Measurements from ENCODE around the gene FAM227B.
A peak's percentile ranks its signal among the peaks of the same experiment; 100 is the strongest.
"Not testable (repeated sequence)": the region's sequence is repeated elsewhere in the genome, so short reads cannot be mapped to it uniquely, and the experiment has no call there.

The FAM227B gene

GRCh38 chr15:49366496-49366895, 254.1 kb downstream of the FAM227B start:
- Mint-ChIP-seq H3K27ac (no peak overlapping the region), H3K27me3 (no peaks in the 10 kb centered on the region), H3K4me1 (ENCODE audit: low read depth) (no peaks in the 10 kb centered on the region), H3K36me3 (ENCODE audit: low read depth) (no peaks in the 10 kb centered on the region), H3K9me3 (peaks cover 10% of the 10 kb centered on the region), H3K4me3 (no peak overlapping the region)

DNA sequence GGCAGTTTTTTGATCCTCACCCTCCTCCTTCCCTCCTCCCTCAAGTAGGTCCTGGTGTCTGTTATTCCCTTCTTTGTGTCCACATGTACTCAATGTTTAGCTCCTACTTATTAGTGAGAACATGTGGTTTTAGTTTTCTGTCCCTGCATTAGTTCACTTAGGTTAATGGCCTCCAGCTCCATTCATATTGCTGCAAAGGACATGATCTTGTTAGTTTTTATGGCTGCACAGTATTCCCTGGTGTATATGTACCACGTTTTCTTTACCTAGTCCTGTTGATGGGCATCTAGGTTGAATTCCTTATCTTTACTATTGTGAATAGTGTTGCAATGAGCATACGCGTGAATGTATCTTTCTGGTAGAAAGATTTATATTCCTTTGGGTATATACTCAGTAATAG, 259.2 kb downstream of the FAM227B start:
- Mint-ChIP-seq H3K27me3 (no peaks in the 10 kb centered on the region), H3K4me3 (no peak overlapping the region), H3K27ac (no peak overlapping the region), H3K9me3 (peaks cover 12% of the 10 kb centered on the region), H3K36me3 (ENCODE audit: low read depth) (no peaks in the 10 kb centered on the region), H3K4me1 (ENCODE audit: low read depth) (no peaks in the 10 kb centered on the region)

DNA sequence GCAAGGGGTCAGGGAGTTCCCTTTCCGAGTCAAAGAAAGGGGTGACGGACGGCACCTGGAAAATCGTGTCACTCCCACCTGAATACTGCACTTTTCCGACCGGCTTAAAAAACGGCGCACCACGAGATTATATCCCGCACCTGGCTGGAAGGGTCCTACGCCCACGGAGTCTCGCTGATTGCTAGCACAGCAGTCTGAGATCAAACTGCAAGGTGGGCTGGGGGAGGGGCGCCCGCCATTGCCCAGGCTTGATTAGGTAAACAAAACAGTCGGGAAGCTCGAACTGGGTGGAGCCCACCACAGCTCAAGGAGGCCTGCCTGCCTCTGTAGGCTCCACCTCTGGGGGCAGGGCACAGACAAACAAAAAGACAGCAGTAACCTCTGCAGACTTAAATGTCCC, 266.2 kb downstream of the FAM227B start:
- not testable (repeated sequence) for H3K36me3 Mint-ChIP-seq (ENCODE audit: low read depth); H3K4me3 Mint-ChIP-seq; H3K4me1 Mint-ChIP-seq (ENCODE audit: low read depth); H3K27ac Mint-ChIP-seq; H3K27me3 Mint-ChIP-seq
- peaks cover 15% of the 10 kb centered on the region for H3K9me3 Mint-ChIP-seq

DNA sequence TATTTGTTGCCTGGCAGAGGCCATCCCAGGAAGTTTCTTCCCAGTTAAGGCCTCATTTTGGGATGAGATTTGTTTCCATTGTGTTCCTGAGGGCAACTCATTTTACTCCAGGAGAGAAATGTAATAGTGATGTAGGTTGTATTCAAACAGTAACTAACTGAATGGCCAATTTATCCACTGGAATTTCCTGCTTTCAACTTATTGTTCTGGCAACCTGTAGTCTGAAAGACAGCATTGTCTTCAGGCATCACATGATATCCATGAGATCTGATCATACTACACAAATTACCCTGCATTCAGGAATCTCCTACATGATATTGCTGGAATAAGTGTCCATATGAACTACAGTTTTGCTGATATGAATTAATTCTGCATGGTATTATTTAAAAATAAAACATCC, 277.1 kb downstream of the FAM227B start:
- Mint-ChIP-seq H3K4me3 (no peak overlapping the region), H3K36me3 (ENCODE audit: low read depth) (peaks cover 31% of the 10 kb centered on the region), H3K27ac (no peak overlapping the region), H3K27me3 (no peaks in the 10 kb centered on the region), H3K4me1 (ENCODE audit: low read depth) (no peaks in the 10 kb centered on the region), H3K9me3 (peaks cover 14% of the 10 kb centered on the region)

GRCh38 chr15:49339656-49340055, 281.0 kb downstream of the FAM227B start:
- peaks cover 8% of the 10 kb centered on the region for H3K9me3 Mint-ChIP-seq
- H3K36me3 Mint-ChIP-seq (ENCODE audit: low read depth): peaks cover 41% of the 10 kb centered on the region
- H3K4me3 Mint-ChIP-seq: no peak overlapping the region

GRCh38 chr15:49331951-49332350, 288.7 kb downstream of the FAM227B start:
- H3K4me1 Mint-ChIP-seq (ENCODE audit: low read depth): no peaks in the 10 kb centered on the region
- no peak overlapping the region for H3K27ac Mint-ChIP-seq
- no peaks in the 10 kb centered on the region for H3K9me3 Mint-ChIP-seq
- no peak overlapping the region for H3K4me3 Mint-ChIP-seq
- H3K27me3 Mint-ChIP-seq: no peaks in the 10 kb centered on the region
- H3K36me3 Mint-ChIP-seq (ENCODE audit: low read depth): peaks cover 27% of the 10 kb centered on the region

More at GRCh38 chr15:49339656-49340055, 281.0 kb downstream of the FAM227B start:
- H3K4me1 Mint-ChIP-seq (ENCODE audit: low read depth): no peaks in the 10 kb centered on the region
- no peaks in the 10 kb centered on the region for H3K27me3 Mint-ChIP-seq
- H3K27ac Mint-ChIP-seq: no peak overlapping the region

DNA sequence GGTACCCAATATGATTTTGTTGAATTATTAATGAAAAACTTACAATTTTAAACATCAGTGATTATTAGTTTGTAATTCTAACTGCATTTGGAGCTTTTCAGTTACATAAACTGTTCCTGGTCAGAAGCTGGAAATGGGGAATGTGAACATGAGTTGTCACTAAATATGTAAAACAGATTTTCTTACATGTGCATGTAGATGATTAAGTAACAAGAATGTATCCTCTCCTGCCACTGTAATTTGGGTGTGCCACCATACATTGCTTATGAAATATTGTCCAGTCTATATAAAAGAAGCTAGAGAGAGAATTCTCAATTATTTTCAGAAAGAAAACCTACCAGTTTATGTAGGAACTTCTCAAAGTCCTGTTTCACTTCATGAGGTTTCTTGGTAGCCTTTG, 289.2 kb downstream of the FAM227B start:
- Mint-ChIP-seq H3K4me3 (no peak overlapping the region), H3K9me3 (no peaks in the 10 kb centered on the region), H3K4me1 (ENCODE audit: low read depth) (no peaks in the 10 kb centered on the region), H3K27me3 (no peaks in the 10 kb centered on the region), H3K27ac (no peak overlapping the region), H3K36me3 (ENCODE audit: low read depth) (peaks cover 24% of the 10 kb centered on the region)

DNA sequence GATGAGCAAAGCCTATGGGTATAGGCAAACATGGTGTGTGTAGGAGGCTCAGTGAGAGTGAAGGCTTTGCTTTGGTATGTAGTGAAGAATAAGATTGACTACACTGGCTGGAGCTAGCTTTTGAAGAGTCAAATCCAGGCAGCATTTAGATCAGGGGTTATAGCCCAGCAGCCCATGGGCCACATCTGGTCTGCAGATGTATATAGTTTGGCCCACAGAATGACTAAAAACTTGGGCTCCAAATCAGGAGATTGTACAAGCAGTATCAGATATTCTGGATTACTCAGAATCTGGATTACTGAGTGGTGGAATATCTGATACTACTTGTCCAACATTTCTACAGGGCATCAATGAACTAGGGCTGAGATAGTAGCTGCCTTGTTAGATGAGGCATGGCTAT, 290.5 kb downstream of the FAM227B start:
- no peaks in the 10 kb centered on the region for H3K27me3 Mint-ChIP-seq
- no peak overlapping the region for H3K27ac Mint-ChIP-seq
- no peak overlapping the region for H3K4me3 Mint-ChIP-seq
- H3K9me3 Mint-ChIP-seq: no peaks in the 10 kb centered on the region
- H3K4me1 Mint-ChIP-seq (ENCODE audit: low read depth): no peaks in the 10 kb centered on the region
- H3K36me3 Mint-ChIP-seq (ENCODE audit: low read depth): peaks cover 24% of the 10 kb centered on the region

DNA sequence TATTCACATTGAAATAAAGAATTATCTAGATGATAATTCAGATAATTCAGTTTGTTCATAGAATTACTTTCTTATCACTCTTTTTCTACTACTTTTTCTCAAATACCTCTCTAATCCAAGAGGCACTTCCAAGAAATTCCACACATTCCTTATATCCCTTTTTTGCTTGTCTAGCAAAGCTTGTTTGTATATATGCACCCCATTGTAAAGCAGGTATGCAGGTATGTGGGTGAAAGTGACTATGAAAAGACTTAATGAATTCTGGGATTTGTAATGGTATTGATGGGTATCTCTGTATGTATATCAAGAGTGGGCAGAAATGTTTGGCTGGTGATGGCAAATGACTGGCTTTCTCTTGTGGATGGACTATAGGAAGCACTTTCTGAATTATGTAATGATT, 291.7 kb downstream of the FAM227B start:
- Mint-ChIP-seq H3K27me3 (no peaks in the 10 kb centered on the region), H3K27ac (no peak overlapping the region), H3K36me3 (ENCODE audit: low read depth) (peaks cover 24% of the 10 kb centered on the region), H3K4me1 (ENCODE audit: low read depth) (no peaks in the 10 kb centered on the region), H3K4me3 (no peak overlapping the region), H3K9me3 (no peaks in the 10 kb centered on the region)

DNA sequence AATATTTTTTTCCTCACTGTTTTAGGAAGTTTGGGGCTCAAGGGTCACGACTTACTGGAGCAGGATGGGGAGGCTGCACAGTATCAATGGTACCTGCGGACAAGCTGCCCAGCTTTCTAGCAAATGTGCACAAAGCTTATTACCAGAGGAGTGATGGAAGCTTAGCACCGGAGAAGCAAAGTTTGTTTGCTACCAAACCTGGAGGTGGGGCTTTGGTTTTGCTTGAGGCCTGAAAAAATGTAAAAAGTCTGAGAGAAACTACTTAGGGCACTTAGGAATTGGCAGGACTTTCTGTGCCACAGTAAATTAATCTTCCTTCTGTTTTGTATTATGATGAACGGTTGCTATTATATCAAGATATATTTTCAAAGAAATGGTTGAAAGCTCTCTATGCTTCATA, 292.7 kb downstream of the FAM227B start:
- H3K27me3 Mint-ChIP-seq: no peaks in the 10 kb centered on the region
- H3K27ac Mint-ChIP-seq: no peak overlapping the region
- peaks cover 24% of the 10 kb centered on the region for H3K36me3 Mint-ChIP-seq (ENCODE audit: low read depth)
- H3K4me1 Mint-ChIP-seq (ENCODE audit: low read depth): no peaks in the 10 kb centered on the region
- no peak overlapping the region for H3K4me3 Mint-ChIP-seq
- no peaks in the 10 kb centered on the region for H3K9me3 Mint-ChIP-seq

DNA sequence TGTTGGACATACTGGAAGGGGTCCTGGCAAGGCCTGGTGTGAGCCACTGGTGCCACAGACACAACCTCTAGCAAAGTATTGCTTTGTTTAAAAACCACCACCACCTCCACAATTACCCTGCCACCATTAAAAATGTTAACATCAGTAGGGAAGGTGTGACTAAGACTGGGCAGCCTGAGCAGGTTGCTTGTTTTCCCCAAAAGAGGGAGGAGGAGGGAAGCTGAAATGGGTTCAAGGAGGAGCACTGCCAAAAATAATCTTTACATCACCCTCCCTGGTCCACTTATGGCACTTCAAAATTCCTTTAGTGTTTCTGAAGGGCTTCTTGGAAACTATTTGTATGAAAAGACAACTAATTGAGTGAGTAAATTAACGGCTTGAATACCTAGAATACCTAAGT, 297.4 kb downstream of the FAM227B start:
- Mint-ChIP-seq H3K4me1 (ENCODE audit: low read depth) (no peaks in the 10 kb centered on the region), H3K4me3 (no peak overlapping the region), H3K9me3 (no peaks in the 10 kb centered on the region), H3K36me3 (ENCODE audit: low read depth) (peaks cover 50% of the 10 kb centered on the region), H3K27me3 (no peaks in the 10 kb centered on the region), H3K27ac (peak overlapping the region; percentile 32)

- Mint-ChIP-seq H3K27me3 (no peaks in the 10 kb centered on the region), H3K4me1 (ENCODE audit: low read depth) (no peaks in the 10 kb centered on the region), H3K4me3 (no peak overlapping the region), H3K9me3 (no peaks in the 10 kb centered on the region), H3K36me3 (ENCODE audit: low read depth) (peaks cover 49% of the 10 kb centered on the region), H3K27ac (no peak overlapping the region)
Observed at GRCh38 chr15:49320351-49320750, 300.3 kb downstream of the FAM227B start.

GRCh38 chr15:49315391-49315823, 305.2 kb downstream of the FAM227B start:
- H3K4me1 Mint-ChIP-seq (ENCODE audit: low read depth): peaks cover 2% of the 10 kb centered on the region
- no peaks in the 10 kb centered on the region for H3K9me3 Mint-ChIP-seq
- no peaks in the 10 kb centered on the region for H3K27me3 Mint-ChIP-seq
- no peak overlapping the region for H3K4me3 Mint-ChIP-seq
- peaks cover 51% of the 10 kb centered on the region for H3K36me3 Mint-ChIP-seq (ENCODE audit: low read depth)
- no peak overlapping the region for H3K27ac Mint-ChIP-seq

DNA sequence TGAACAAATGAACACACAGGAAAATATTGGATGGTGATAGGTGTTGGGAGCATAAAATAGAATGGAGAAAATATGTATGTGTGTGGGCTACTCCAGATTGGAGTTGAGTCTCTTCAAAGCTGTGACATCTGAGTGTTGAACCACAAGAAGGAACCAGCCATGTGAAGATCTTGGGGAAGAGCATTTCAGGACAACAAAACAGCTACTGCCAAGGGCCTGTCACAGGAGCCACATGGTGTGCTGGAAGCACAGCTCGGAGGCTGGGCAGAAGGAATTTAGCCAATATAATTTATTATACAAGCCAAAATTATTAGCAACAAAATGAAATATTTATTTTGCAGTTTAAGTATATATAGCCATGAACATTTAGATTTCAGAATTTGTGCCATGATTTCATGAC, 305.9 kb downstream of the FAM227B start:
- H3K4me3 Mint-ChIP-seq: no peak overlapping the region
- no peak overlapping the region for H3K27ac Mint-ChIP-seq
- H3K36me3 Mint-ChIP-seq (ENCODE audit: low read depth): peaks cover 52% of the 10 kb centered on the region
- no peaks in the 10 kb centered on the region for H3K27me3 Mint-ChIP-seq
- no peaks in the 10 kb centered on the region for H3K9me3 Mint-ChIP-seq
- H3K4me1 Mint-ChIP-seq (ENCODE audit: low read depth): peaks cover 3% of the 10 kb centered on the region

- Mint-ChIP-seq H3K27me3 (no peaks in the 10 kb centered on the region), H3K27ac (no peak overlapping the region), H3K4me1 (ENCODE audit: low read depth) (peaks cover 3% of the 10 kb centered on the region), H3K9me3 (no peaks in the 10 kb centered on the region), H3K4me3 (no peak overlapping the region), H3K36me3 (ENCODE audit: low read depth) (peaks cover 45% of the 10 kb centered on the region)
Observed at GRCh38 chr15:49313650-49314049, 307.0 kb downstream of the FAM227B start.

GRCh38 chr15:49309889-49310288, 310.7 kb downstream of the FAM227B start:
- Mint-ChIP-seq H3K27ac (no peak overlapping the region), H3K36me3 (ENCODE audit: low read depth) (peaks cover 47% of the 10 kb centered on the region)

More at GRCh38 chr15:49309889-49310288, 310.7 kb downstream of the FAM227B start:
- Mint-ChIP-seq H3K9me3 (no peaks in the 10 kb centered on the region), H3K4me1 (ENCODE audit: low read depth) (peaks cover 3% of the 10 kb centered on the region), H3K27me3 (no peaks in the 10 kb centered on the region), H3K4me3 (no peak overlapping the region)

All from stimulated activated naive CD8-positive, alpha-beta T cell treated with anti-CD3 and anti-CD28 coated beads, Interleukin-15, Interleukin-2, amounts not matched to agents 100 ng/mL and 50 ng/mL, for 24 hours (primary cell).